Endothelial cell of umbilical vein (primary cell): ENCODE results near the gene SLC22A23.

Experiments used
- EZH2 ChIP-seq: IDR thresholded peaks from 2 replicates; pipeline ENCODE4 v1.6.1; 2012; ENCODE audit warnings: borderline replicate concordance, low read depth, mild to moderate bottlenecking, moderate library complexity, low read length, inconsistent platforms; ENCODE audit not compliant: severe bottlenecking
- FOS ChIP-seq: IDR thresholded peaks from 2 replicates; pipeline ENCODE4 v1.6.1; 2011; ENCODE audit warnings: mild to moderate bottlenecking, low read length, moderate library complexity, borderline replicate concordance; ENCODE audit not compliant: insufficient read depth
- GATA2 ChIP-seq: IDR thresholded peaks from 2 replicates; pipeline ENCODE4 v1.7.0; 2011; ENCODE audit warnings: low read depth, mild to moderate bottlenecking, moderate library complexity, mixed read lengths, low read length; ENCODE audit not compliant: insufficient read length, insufficient read depth
- MYC ChIP-seq: IDR thresholded peaks from one replicate; pipeline ENCODE4 v1.6.1; 2011; ENCODE audit warnings: mild to moderate bottlenecking, low read depth, low read length
- POLR2A ChIP-seq: IDR thresholded peaks from 2 replicates; pipeline ENCODE4 v1.6.1; 2012; ENCODE audit warnings: low read depth, mild to moderate bottlenecking, control low read depth, low read length
- POLR2AphosphoS5 ChIP-seq: IDR thresholded peaks from 2 replicates; pipeline ENCODE4 v1.6.1; 2012; ENCODE audit warnings: low read depth, mild to moderate bottlenecking, control low read depth, low read length, moderate library complexity; ENCODE audit not compliant: insufficient read depth
- TF ChIP-seq, protein P1 (sequence below), 2 donors: IDR thresholded peaks; 1 replicate in 1 of 2; 2 replicates in 1 of 2; pipeline ENCODE4 v1.5.1; 2011; ENCODE audit warnings: low read length in 2 of 2, mild to moderate bottlenecking in 2 of 2, moderate library complexity in 2 of 2, control low read depth in 1 of 2, inconsistent platforms in 1 of 2, low read depth in 1 of 2; ENCODE audit not compliant: insufficient read depth in 1 of 2; ENCODE audit errors: extremely low read depth in 1 of 2
- TF ChIP-seq, protein P2 (sequence below): IDR thresholded peaks from 2 replicates; pipeline ENCODE4 v1.6.1; 2011; ENCODE audit not compliant: insufficient read depth, insufficient read length

DNA sequence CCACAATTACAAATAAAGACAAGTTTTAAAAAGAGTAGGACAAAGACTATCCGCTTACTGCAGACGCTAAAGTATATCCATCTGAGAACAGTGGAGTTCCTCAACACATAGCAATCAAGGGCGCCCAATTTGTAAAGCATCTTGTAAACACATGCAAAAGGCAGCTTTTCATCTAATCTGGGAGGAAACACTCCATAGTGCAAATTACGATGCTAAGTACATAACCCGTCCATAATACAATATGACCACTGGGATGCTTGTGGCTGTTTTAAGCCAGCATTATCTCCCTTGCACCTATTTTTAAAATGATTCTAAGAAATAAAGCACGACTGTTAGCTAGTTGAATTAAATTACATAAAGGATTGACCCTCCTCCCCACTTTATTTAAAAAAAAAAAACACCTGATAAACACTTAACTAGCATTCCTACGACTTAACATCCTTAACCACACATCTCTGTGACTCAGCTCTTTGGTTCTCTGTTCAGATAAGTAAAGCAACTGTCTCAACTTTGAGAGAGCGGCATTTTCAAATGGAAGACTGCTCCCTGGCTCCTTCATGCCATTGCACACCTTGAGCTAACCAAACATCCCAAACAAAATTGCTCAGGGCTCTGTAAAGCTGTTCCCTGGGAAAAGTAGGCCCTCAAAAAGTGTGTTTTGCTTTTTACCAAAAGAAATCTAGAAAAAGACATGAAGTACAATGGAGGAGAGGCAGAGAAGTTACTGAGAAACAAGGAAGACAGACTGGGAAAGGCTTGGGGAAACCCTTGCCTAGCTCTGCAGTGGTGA, 14.2 kb downstream of the SLC22A23 start:
- TF ChIP-seq, protein P1, sequence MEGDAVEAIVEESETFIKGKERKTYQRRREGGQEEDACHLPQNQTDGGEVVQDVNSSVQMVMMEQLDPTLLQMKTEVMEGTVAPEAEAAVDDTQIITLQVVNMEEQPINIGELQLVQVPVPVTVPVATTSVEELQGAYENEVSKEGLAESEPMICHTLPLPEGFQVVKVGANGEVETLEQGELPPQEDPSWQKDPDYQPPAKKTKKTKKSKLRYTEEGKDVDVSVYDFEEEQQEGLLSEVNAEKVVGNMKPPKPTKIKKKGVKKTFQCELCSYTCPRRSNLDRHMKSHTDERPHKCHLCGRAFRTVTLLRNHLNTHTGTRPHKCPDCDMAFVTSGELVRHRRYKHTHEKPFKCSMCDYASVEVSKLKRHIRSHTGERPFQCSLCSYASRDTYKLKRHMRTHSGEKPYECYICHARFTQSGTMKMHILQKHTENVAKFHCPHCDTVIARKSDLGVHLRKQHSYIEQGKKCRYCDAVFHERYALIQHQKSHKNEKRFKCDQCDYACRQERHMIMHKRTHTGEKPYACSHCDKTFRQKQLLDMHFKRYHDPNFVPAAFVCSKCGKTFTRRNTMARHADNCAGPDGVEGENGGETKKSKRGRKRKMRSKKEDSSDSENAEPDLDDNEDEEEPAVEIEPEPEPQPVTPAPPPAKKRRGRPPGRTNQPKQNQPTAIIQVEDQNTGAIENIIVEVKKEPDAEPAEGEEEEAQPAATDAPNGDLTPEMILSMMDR (IDR thresholded peaks at IDR 0.05; ENCODE audit: extremely low read depth in 1 of 2, insufficient read depth in 1 of 2, low read depth in 1 of 2, low read length in 2 of 2), result no peak
- TF ChIP-seq EZH2, result no peak
- TF ChIP-seq POLR2A, result no peak
- TF ChIP-seq, protein P2, sequence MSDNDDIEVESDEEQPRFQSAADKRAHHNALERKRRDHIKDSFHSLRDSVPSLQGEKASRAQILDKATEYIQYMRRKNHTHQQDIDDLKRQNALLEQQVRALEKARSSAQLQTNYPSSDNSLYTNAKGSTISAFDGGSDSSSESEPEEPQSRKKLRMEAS, result no peak
- TF ChIP-seq GATA2, result no peak
- no peak for TF ChIP-seq MYC
- TF ChIP-seq POLR2AphosphoS5, result no peak
- no peak for TF ChIP-seq FOS
